ENCODE data around the gene CRISPLD2. TPM values are rescaled to one million over a fixed set of nuclear protein-coding genes. Genes with fewer than 3 reads are reported as not detected.
"Not testable (repeated sequence)": the region's sequence is repeated elsewhere in the genome, so short reads cannot be mapped to it uniquely, and the experiment has no call there.

The CRISPLD2 gene
- total RNA-seq, 1 donor: 44.0 TPM

DNA sequence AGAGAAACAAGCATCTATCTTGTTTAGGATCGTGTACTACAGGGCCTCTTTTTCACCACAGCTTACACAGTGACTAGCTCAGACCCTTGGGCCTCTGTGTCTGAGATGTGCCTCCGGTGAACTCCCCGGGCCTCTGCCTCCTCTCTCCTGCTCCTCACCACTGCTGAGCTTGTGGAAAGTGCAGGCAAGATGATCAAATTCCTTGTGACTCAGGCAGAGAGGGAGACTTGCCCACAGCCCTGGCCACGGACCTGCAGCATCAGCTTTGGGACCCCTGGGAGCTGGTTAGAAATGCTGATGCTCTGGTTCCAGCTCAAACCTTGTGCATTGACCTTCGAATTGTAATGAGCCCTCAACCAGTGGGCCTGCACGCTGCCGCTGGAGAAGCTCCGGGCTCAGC is 111.7 kb downstream of the CRISPLD2 start:
- no peak for DNase-seq (ENCODE audit: low read depth)
- TF ChIP-seq, protein P1, sequence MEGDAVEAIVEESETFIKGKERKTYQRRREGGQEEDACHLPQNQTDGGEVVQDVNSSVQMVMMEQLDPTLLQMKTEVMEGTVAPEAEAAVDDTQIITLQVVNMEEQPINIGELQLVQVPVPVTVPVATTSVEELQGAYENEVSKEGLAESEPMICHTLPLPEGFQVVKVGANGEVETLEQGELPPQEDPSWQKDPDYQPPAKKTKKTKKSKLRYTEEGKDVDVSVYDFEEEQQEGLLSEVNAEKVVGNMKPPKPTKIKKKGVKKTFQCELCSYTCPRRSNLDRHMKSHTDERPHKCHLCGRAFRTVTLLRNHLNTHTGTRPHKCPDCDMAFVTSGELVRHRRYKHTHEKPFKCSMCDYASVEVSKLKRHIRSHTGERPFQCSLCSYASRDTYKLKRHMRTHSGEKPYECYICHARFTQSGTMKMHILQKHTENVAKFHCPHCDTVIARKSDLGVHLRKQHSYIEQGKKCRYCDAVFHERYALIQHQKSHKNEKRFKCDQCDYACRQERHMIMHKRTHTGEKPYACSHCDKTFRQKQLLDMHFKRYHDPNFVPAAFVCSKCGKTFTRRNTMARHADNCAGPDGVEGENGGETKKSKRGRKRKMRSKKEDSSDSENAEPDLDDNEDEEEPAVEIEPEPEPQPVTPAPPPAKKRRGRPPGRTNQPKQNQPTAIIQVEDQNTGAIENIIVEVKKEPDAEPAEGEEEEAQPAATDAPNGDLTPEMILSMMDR (IDR thresholded peaks at IDR 0.05; ENCODE audit: insufficient read depth, low read depth, low read length): no peak
- H3K4me3 ChIP-seq (ENCODE audit: low read depth, low read length): no peak overlapping the region

DNA sequence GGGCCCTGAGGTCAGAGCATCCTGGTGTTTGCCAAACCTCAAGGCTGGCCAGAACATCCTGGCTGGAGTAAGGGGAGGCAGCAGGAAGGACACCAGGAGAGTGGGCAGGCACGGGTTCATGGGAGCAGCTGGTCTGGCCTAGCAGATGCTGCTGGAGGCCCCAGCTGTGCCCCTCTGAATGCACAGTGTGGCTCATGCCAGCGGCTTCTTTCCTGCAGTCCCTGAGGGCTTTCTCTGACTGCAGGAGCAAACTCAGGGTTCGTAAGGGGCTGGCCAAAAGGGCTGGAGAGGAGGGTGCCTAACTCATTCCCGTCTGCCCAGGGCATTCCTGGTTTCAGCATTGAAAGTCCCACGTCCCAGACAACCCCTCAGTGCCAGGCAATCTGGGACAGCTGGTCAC is 112.9 kb downstream of the CRISPLD2 start:
- no peak for DNase-seq (ENCODE audit: low read depth)
- TF ChIP-seq, protein P1 (IDR thresholded peaks at IDR 0.05; ENCODE audit: insufficient read depth, low read depth, low read length): no peak
- H3K4me3 ChIP-seq (ENCODE audit: low read depth, low read length): no peak overlapping the region

DNA sequence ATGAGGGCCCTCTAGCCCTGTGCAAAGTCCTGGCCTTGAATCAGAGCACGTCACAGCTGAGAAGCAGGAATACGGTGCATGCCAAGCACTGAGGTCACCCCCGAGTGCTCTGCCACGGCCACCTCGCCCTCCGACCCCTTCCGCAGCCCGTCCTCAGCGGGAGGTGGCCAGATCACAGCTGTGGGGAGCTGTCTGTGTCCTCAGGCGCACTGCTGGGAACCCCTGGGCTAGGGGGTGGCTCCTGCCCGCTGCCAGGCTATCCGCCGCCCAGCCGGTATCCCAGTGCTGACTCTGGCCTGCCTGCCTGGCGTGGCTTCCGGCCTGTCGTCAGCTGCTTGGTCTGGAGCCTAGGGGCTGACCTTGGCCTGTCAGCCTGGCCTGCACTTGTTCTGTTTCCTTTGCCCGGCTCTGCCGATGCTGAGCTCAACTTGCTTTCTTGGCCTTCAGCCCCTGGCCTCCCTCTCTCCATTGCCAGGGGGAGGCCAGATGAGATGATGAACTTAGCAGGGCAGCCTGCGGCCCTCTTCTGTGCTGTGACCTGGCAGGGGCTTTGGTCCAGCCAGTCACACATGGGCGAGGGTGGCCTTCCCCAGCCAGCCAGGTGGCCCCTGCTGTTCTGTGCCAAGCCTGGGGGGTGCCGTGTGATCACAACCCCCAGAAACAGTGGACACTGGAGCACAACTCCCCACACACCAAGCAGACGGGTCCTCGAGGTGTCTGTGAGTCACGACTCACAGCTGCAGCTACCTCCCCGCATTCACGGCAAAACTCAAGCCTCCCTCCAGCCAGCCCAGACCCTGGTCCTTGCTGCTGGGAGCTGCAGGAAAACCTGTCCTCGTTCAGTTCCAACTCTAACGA is 114.2 kb downstream of the CRISPLD2 start:
- TF ChIP-seq, protein P1 (IDR thresholded peaks at IDR 0.05; ENCODE audit: insufficient read depth, low read depth, low read length): no peak
- DNase-seq (ENCODE audit: low read depth): peak; percentile 53
- H3K4me3 ChIP-seq (ENCODE audit: low read depth, low read length): no peak overlapping the region

DNA sequence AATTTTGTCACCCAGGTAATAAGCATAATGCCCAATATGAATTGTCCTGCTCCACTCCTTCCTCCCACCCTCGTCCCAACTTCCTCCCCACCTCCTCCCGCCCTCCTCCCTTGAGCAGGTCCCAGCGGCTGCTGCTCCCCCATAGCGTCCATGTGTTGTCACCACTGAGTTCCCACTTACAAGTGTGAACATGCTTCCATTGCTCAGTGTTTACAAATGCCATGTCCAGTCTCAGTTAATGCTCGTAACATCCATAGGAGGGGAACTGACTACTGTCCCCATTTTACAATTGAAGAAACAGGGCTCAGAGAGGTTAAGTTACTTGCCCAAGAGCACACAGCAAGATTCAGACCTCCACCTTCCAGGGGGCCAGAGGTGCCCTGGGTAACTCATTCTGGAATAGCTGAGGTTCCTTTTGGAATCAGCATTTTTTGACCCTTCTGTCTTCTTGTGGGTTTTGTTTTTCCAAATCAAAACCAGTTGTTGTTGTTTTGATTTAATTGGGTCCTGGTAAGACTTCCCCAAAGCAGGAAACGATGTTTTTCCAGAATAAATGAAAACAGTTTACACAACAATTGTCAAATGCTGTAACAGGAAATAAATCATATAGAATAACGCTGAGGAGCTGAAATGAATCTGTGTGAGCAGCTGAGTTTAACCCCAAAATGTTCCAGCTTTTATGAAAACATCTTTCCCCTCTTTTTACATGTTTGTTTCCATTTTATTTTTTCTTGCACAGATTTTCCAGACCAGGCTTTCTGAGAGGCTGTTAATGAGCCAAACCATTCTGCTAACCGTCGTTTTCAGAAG is 117.6 kb downstream of the CRISPLD2 start:
- TF ChIP-seq, protein P1 (IDR thresholded peaks at IDR 0.05; ENCODE audit: insufficient read depth, low read depth, low read length): no peak
- peak; percentile 80 for DNase-seq (ENCODE audit: low read depth)
- no peak overlapping the region for H3K4me3 ChIP-seq (ENCODE audit: low read depth, low read length)

DNA sequence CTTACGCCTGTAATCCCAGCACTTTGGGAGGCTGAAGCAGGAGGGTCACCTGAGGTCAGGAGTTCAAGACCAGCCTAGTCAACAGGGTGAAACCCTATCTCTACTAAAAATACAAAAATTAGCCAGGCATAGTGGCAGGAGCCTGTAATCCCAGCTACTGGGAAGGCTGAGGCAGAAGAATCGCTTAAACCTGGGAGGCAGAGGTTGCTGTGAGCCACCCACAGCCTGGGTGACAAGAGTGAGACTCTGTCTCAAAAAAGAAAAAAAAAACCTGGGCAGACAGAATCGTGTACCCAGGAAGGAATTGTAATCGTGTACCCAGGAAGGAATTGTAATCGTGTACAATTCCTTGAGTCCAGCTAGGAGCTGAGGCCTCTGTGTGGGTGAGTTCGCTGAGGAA is 118.8 kb downstream of the CRISPLD2 start:
- not testable (repeated sequence) for H3K4me3 ChIP-seq (ENCODE audit: low read depth, low read length); DNase-seq (ENCODE audit: low read depth)

DNA sequence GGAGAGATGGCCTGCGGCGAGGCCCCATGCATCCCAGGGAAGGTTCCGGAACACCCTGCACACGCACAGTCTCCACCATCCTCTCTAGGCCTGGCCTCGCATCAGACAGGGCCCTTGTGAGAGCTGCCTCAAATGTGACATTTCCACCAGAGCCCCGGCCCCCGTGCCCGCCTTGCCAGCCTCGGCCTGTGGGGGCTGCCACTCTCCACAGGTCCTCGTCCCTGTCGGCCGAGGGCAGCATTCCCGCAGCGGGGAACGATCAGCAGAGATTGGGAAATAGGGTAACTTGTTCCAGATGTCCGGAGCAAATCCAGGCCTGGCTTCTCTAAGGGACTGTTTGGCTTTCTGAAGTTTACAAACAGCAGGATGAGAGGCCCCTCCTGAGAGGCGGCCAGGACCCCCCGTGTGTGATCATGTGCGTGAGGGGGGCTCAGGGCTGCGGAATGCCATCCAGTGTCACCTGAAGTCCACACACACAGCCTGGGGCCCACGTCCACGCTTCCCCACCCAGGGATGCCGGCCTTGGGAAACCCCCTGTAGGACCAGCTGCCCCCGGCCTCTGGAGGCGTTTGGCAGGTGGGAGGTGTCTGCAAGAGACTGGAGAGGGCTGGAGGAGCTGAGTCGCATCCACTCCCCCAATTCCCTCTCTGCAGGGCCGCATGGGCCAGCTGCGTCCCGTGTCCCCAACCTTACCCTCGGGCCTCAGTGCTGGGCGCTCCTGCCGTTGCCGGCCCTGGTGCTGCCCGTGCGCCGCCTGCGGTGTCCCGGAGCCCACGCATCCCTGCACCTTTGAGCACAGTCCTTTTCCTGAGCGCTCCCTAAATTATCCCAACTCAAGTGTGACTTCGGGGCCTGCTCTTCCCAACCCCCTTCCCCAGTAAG is 121.1 kb downstream of the CRISPLD2 start:
- H3K4me3 ChIP-seq (ENCODE audit: low read depth, low read length): no peak overlapping the region
- DNase-seq (ENCODE audit: low read depth): peak; percentile 84
- TF ChIP-seq, protein P1 (IDR thresholded peaks at IDR 0.05; ENCODE audit: insufficient read depth, low read depth, low read length): peak; percentile 17
